GM23248 (cell line): Measurements from ENCODE around the gene KCNC1.

Experiments used
- EZH2 ChIP-seq: fragments of 200-600 bp; sonication (generic); IDR thresholded peaks from 2 replicates; pipeline ENCODE4 v1.6.1; 2018; ENCODE audit warnings: antibody characterized with exemption, mild to moderate bottlenecking; ENCODE audit not compliant: insufficient read depth, poor library complexity, severe bottlenecking
- EZH2phosphoT487 ChIP-seq: fragments of 200-600 bp; sonication (generic); IDR thresholded peaks from 2 replicates; pipeline ENCODE4 v1.6.1; 2018; ENCODE audit warnings: antibody characterized with exemption, moderate library complexity, mild to moderate bottlenecking, low read depth; ENCODE audit not compliant: insufficient read depth

DNA sequence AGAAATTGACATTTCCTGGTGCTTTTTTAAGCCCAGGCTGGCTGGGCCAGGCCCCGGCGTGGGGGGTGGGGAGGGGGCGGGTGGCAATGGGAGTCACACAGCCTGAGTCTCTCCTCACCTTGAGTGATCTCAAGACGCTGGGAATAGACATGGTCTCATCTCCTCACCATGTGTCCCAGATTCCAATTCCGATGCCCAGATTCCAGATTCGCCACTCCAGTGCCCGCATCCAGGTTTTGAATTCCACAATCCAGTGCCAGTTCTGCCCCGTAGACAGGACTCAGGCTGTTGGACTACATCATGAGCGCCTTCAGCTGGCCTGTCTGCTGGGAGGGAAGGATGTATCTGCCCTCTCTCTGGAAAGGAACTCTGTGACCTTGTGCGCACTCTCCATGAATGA, 19.1 kb downstream of the KCNC1 start:
- TF ChIP-seq EZH2 = no peak
- no peak for TF ChIP-seq EZH2phosphoT487
